ENCODE results near the gene C1S.

- no peak for TF ChIP-seq EZH2 (IDR thresholded peaks at IDR 0.05; ENCODE audit: insufficient read depth, poor library complexity, severe bottlenecking)
- TF ChIP-seq EZH2phosphoT487 (IDR thresholded peaks at IDR 0.05; ENCODE audit: insufficient read depth, low read depth) = no peak
Measured at GRCh38 chr12:7096979-7097378, 36.5 kb downstream of the C1S start.
